Breast epithelium (tissue), 4 donors: ENCODE data around the gene TANC1. TPM values are rescaled to one million over a fixed set of nuclear protein-coding genes. Genes with fewer than 3 reads are reported as not detected.

Source experiments
- DNase-seq, 2 donors: peaks; one replicate each; pipeline ENCODE4 v3.0.0-alpha.2; 2019; ENCODE audit warnings: low spot score in 2 of 2
- H3K27ac ChIP-seq, 2 donors: fragments of 200-600 bp; sonication (generic) in 1 of 2; one replicate each; pipeline ENCODE4 v1.5.1; 2016 to 2019; ENCODE audit warnings: mild to moderate bottlenecking in 1 of 2
- H3K27me3 ChIP-seq, 2 donors: fragments of 200-600 bp; sonication (generic) in 1 of 2; one replicate each; pipeline versions ENCODE4 v1.5.1 to v1.6.0; 2017 to 2019; ENCODE audit warnings: control low read depth in 1 of 2, mild to moderate bottlenecking in 1 of 2
- H3K36me3 ChIP-seq: fragments of 200-600 bp; one replicate; pipeline ENCODE4 v1.5.1; 2019
- H3K4me1 ChIP-seq, 2 donors: fragments of 200-600 bp; sonication (generic); one replicate each; pipeline ENCODE4 v1.5.1; 2016 to 2019; ENCODE audit warnings: control low read depth in 1 of 2
- H3K4me3 ChIP-seq, 3 donors: fragments of 200-600 bp; sonication (generic); 1 replicate in 2 of 3; 2 replicates in 1 of 3; pipeline ENCODE4 v1.5.1; 2016 to 2019; ENCODE audit warnings: mild to moderate bottlenecking in 3 of 3, moderate library complexity in 2 of 3
- H3K9me3 ChIP-seq, 2 donors: fragments of 200-600 bp; sonication (generic) in 1 of 2; one replicate each; pipeline ENCODE4 v1.5.1; 2016 to 2019; ENCODE audit warnings: control low read depth in 1 of 2
- POLR2A ChIP-seq: fragments of 450-650 bp; IDR thresholded peaks from one replicate; pipeline ENCODE4 v1.6.1; 2016; ENCODE audit warnings: antibody characterized with exemption, mild to moderate bottlenecking, moderate library complexity
- POLR2AphosphoS5 ChIP-seq, 3 donors: sonication (generic); formaldehyde crosslinking; IDR thresholded peaks; one replicate each; pipeline ENCODE4 v1.6.1; 2017; ENCODE audit warnings: antibody characterized with exemption in 3 of 3
- intact Hi-C: fragments of 100-400 bp; cut with DNase I; formaldehyde crosslinking; loops from one replicate; pipeline ENCODE4 v1.15.1; 2023; ENCODE audit warnings: low total_unique reads
- total RNA-seq, 3 donors: library from RNA; depleted of rRNA; stranded (reverse); fragments of >200 nt; gene quantifications; one replicate each; pipeline ENCODE4 v1.1.0, GENCODE V29; 2016
- TF ChIP-seq, protein P1 (sequence below), 3 donors: fragments of 450-650 bp; IDR thresholded peaks; one replicate each; pipeline ENCODE4 v1.5.1; 2016 to 2017; ENCODE audit warnings: antibody characterized with exemption in 3 of 3, mild to moderate bottlenecking in 3 of 3, moderate library complexity in 3 of 3

Gene TANC1
- total RNA-seq, 3 donors from 2014 or later, result 18.9 to 62.3 (median 58.4) TPM

- DNase-seq, result no peak
- Histone ChIP-seq H3K4me1 (no peaks in the 10 kb centered on the region), H3K4me3 (no peak overlapping the region), H3K27ac (no peak overlapping the region), H3K9me3 (no peaks in the 10 kb centered on the region), H3K27me3 (no peaks in the 10 kb centered on the region), H3K36me3 (no peaks in the 10 kb centered on the region)
- TF ChIP-seq, protein P1, sequence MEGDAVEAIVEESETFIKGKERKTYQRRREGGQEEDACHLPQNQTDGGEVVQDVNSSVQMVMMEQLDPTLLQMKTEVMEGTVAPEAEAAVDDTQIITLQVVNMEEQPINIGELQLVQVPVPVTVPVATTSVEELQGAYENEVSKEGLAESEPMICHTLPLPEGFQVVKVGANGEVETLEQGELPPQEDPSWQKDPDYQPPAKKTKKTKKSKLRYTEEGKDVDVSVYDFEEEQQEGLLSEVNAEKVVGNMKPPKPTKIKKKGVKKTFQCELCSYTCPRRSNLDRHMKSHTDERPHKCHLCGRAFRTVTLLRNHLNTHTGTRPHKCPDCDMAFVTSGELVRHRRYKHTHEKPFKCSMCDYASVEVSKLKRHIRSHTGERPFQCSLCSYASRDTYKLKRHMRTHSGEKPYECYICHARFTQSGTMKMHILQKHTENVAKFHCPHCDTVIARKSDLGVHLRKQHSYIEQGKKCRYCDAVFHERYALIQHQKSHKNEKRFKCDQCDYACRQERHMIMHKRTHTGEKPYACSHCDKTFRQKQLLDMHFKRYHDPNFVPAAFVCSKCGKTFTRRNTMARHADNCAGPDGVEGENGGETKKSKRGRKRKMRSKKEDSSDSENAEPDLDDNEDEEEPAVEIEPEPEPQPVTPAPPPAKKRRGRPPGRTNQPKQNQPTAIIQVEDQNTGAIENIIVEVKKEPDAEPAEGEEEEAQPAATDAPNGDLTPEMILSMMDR (IDR thresholded peaks at IDR 0.05), result no peak
- TF ChIP-seq POLR2AphosphoS5 (IDR thresholded peaks at IDR 0.05) (no peak), POLR2A (no peak)
- intact Hi-C loops, result no loop called here
Observed at GRCh38 chr2:159077869-159078268, 109.4 kb downstream of the TANC1 start.

GRCh38 chr2:159078443-159078842, 110.0 kb downstream of the TANC1 start:
- TF ChIP-seq POLR2AphosphoS5 (IDR thresholded peaks at IDR 0.05), result no peak
- TF ChIP-seq POLR2A, result no peak
- TF ChIP-seq, protein P1 (IDR thresholded peaks at IDR 0.05), result no peak
- H3K27ac ChIP-seq, result no peak overlapping the region
- no peaks in the 10 kb centered on the region for H3K9me3 ChIP-seq
- DNase-seq, result no peak
- H3K36me3 ChIP-seq, result no peaks in the 10 kb centered on the region
- no peaks in the 10 kb centered on the region for H3K27me3 ChIP-seq
- H3K4me3 ChIP-seq, result no peak overlapping the region
- no peaks in the 10 kb centered on the region for H3K4me1 ChIP-seq
- intact Hi-C loops, result no loop called here

- H3K27me3 ChIP-seq, result no peaks in the 10 kb centered on the region
- H3K27ac ChIP-seq, result no peak overlapping the region
- TF ChIP-seq POLR2AphosphoS5 (IDR thresholded peaks at IDR 0.05) (no peak), POLR2A (no peak)
- TF ChIP-seq, protein P1 (IDR thresholded peaks at IDR 0.05), result no peak
- H3K36me3 ChIP-seq, result no peaks in the 10 kb centered on the region
- H3K4me1 ChIP-seq, result no peaks in the 10 kb centered on the region
- no peaks in the 10 kb centered on the region for H3K9me3 ChIP-seq
- no peak overlapping the region for H3K4me3 ChIP-seq
- intact Hi-C loops, result no loop called here
- DNase-seq, result no peak
Observed at GRCh38 chr2:159080641-159081040, 112.2 kb downstream of the TANC1 start.

GRCh38 chr2:159082119-159082518, 113.7 kb downstream of the TANC1 start:
- H3K36me3 ChIP-seq, result no peaks in the 10 kb centered on the region
- no peak overlapping the region for H3K4me3 ChIP-seq
- DNase-seq, result no peak
- no peaks in the 10 kb centered on the region for H3K4me1 ChIP-seq
- H3K27ac ChIP-seq, result no peak overlapping the region
- H3K9me3 ChIP-seq, result no peaks in the 10 kb centered on the region
- no peaks in the 10 kb centered on the region for H3K27me3 ChIP-seq
- intact Hi-C loops, result no loop called here
- TF ChIP-seq, protein P1 (IDR thresholded peaks at IDR 0.05), result no peak
- TF ChIP-seq POLR2A (no peak), POLR2AphosphoS5 (IDR thresholded peaks at IDR 0.05) (no peak)

GRCh38 chr2:159084384-159085370, 116.2 kb downstream of the TANC1 start:
- H3K4me3 ChIP-seq, result no peak overlapping the region
- H3K27ac ChIP-seq, result peak overlapping the region; percentile 18 to 61
- no peak for DNase-seq
- no peaks in the 10 kb centered on the region for H3K27me3 ChIP-seq
- intact Hi-C loops, result no loop called here
- H3K4me1 ChIP-seq, result peaks cover under 1 to 8% of the 10 kb centered on the region in 2 donors
- H3K9me3 ChIP-seq, result no peaks in the 10 kb centered on the region
- no peaks in the 10 kb centered on the region for H3K36me3 ChIP-seq
- TF ChIP-seq POLR2AphosphoS5 (IDR thresholded peaks at IDR 0.05), result no peak
- no peak for TF ChIP-seq POLR2A
- TF ChIP-seq, protein P1 (IDR thresholded peaks at IDR 0.05), result no peak
